Hepatocyte (in vitro differentiated cells): ENCODE data around the gene PSAPL1. TPM values are rescaled to one million over a fixed set of nuclear protein-coding genes. Genes with fewer than 3 reads are reported as not detected.

Experiments used
- DNase-seq: peaks from one replicate; pipeline ENCODE4 v3.0.0-alpha.2; 2016; ENCODE audit warnings: low spot score
- H2AFZ ChIP-seq: fragments of 200-600 bp; sonication (generic); 2 replicates; pipeline ENCODE4 v1.6.0; 2016; ENCODE audit warnings: antibody characterized with exemption, mild to moderate bottlenecking
- H3K27ac ChIP-seq: fragments of 200-600 bp; sonication (generic); 2 replicates; pipeline ENCODE4 v1.5.1; 2016; ENCODE audit warnings: mild to moderate bottlenecking
- H3K27me3 ChIP-seq: fragments of 200-600 bp; sonication (generic); 2 replicates; pipeline ENCODE4 v1.6.1; 2016
- H3K36me3 ChIP-seq: fragments of 200-600 bp; sonication (generic); replicated peaks from 2 replicates; pipeline ENCODE4 v1.5.1; 2016; ENCODE audit warnings: low read depth; ENCODE audit not compliant: insufficient read depth
- H3K4me1 ChIP-seq: fragments of 200-600 bp; sonication (generic); 2 replicates; pipeline ENCODE4 v1.5.1; 2016; ENCODE audit warnings: mild to moderate bottlenecking, moderate library complexity; ENCODE audit not compliant: insufficient read depth
- H3K4me2 ChIP-seq: fragments of 200-600 bp; sonication (generic); 2 replicates; pipeline ENCODE4 v1.6.0; 2016
- H3K4me3 ChIP-seq: fragments of 200-600 bp; sonication (generic); 2 replicates; pipeline ENCODE4 v1.5.1; 2016; ENCODE audit warnings: mild to moderate bottlenecking
- H3K79me2 ChIP-seq: fragments of 200-600 bp; sonication (generic); 2 replicates; pipeline ENCODE4 v1.6.0; 2017; ENCODE audit warnings: mild to moderate bottlenecking
- H3K9me2 ChIP-seq: fragments of 200-600 bp; sonication (generic); replicated peaks from 2 replicates; pipeline ENCODE4 v1.6.0; 2017; ENCODE audit warnings: mild to moderate bottlenecking; ENCODE audit not compliant: insufficient read depth
- H3K9me3 ChIP-seq: fragments of 200-600 bp; sonication (generic); 2 replicates; pipeline ENCODE4 v1.5.1; 2016; ENCODE audit warnings: low read depth, mild to moderate bottlenecking
- H4K20me1 ChIP-seq: fragments of 200-600 bp; sonication (generic); 2 replicates; pipeline ENCODE4 v1.6.0; 2016; ENCODE audit warnings: mild to moderate bottlenecking; ENCODE audit not compliant: insufficient read depth, poor library complexity, severe bottlenecking
- CTCF ChIP-seq: fragments of 200-600 bp; sonication (generic); IDR thresholded peaks from 2 replicates; pipeline ENCODE4 v1.5.1; 2016; ENCODE audit warnings: antibody characterized with exemption, mild to moderate bottlenecking; ENCODE audit not compliant: poor library complexity
- EZH2 ChIP-seq: fragments of 200-600 bp; sonication (generic); IDR thresholded peaks from 2 replicates; pipeline ENCODE4 v1.6.1; 2016; ENCODE audit warnings: antibody characterized with exemption, mild to moderate bottlenecking, borderline replicate concordance
- EZH2phosphoT487 ChIP-seq: fragments of 200-600 bp; sonication (generic); IDR thresholded peaks from one replicate; pipeline ENCODE4 v1.6.1; 2018; ENCODE audit warnings: antibody characterized with exemption, mild to moderate bottlenecking, low read depth, moderate library complexity; ENCODE audit not compliant: unreplicated experiment, severe bottlenecking
- WGBS: methylation state at CpG from one replicate; pipeline ENCODE4 v1.1.6; 2016; ENCODE audit warnings: low lambda C conversion rate; ENCODE audit errors: missing lambda C conversion rate; 5-methylcytosine and 5-hydroxymethylcytosine counted together
- polyA plus RNA-seq: library from polyadenylated mRNA; unstranded; fragments of >200 nt; fragmentation: Nextera tagmentation; extraction: Ambion mirVana; gene quantifications from 2 replicates; pipeline ENCODE4 v1.2.1, GENCODE V29; 2016
- total RNA-seq: library from RNA; depleted of rRNA; stranded (reverse); fragments of >200 nt; gene quantifications from 2 replicates; pipeline ENCODE4 v1.2.3, GENCODE V29; 2014

PSAPL1 gene
- total and polyA plus RNA-seq, 2 experiments from 2014 or later = 4.3 to 4.4 TPM

GRCh38 chr4:7415927-7416686, 18.6 kb downstream of the PSAPL1 start:
- Histone ChIP-seq H3K27me3 (no peaks in the 10 kb centered on the region), H3K9me3 (no peaks in the 10 kb centered on the region), H4K20me1 (no peaks in the 10 kb centered on the region), H3K4me1 (peaks cover 7% of the 10 kb centered on the region), H3K27ac (no peak overlapping the region), H3K79me2 (no peaks in the 10 kb centered on the region), H3K36me3 (no peaks in the 10 kb centered on the region), H2AFZ (no peak overlapping the region), H3K4me2 (no peak overlapping the region), H3K4me3 (no peak overlapping the region), H3K9me2 (no peaks in the 10 kb centered on the region)
- no peak for DNase-seq
- TF ChIP-seq CTCF (no peak), EZH2 (no peak), EZH2phosphoT487 (no peak)
- WGBS = 70% methylated on average over 16 of the region's 16 CpGs

- Histone ChIP-seq H3K4me1 (peaks cover 7% of the 10 kb centered on the region), H3K27ac (no peak overlapping the region), H3K4me3 (no peak overlapping the region), H3K4me2 (no peak overlapping the region), H3K36me3 (no peaks in the 10 kb centered on the region), H3K9me3 (no peaks in the 10 kb centered on the region), H4K20me1 (no peaks in the 10 kb centered on the region), H3K9me2 (no peaks in the 10 kb centered on the region), H2AFZ (no peak overlapping the region), H3K27me3 (no peaks in the 10 kb centered on the region), H3K79me2 (no peaks in the 10 kb centered on the region)
- DNase-seq = no peak
- 39% methylated on average over 12 of the region's 12 CpGs for WGBS
- TF ChIP-seq EZH2phosphoT487 (no peak), EZH2 (no peak), CTCF (no peak)
These were observed 19.8 kb downstream of the PSAPL1 start for GRCh38 chr4:7414736-7415510.

- no peak overlapping the region for H3K4me2 ChIP-seq
- no peaks in the 10 kb centered on the region for H3K36me3 ChIP-seq
- no peaks in the 10 kb centered on the region for H3K9me3 ChIP-seq
- no peak overlapping the region for H3K27ac ChIP-seq
- H2AFZ ChIP-seq = no peak overlapping the region
- no peaks in the 10 kb centered on the region for H3K9me2 ChIP-seq
- WGBS = 76% methylated on average over 9 of the region's 9 CpGs
- no peaks in the 10 kb centered on the region for H3K79me2 ChIP-seq
- H4K20me1 ChIP-seq = no peaks in the 10 kb centered on the region
- no peak for DNase-seq
- H3K27me3 ChIP-seq = no peaks in the 10 kb centered on the region
- TF ChIP-seq CTCF (no peak), EZH2phosphoT487 (no peak), EZH2 (no peak)
- no peak overlapping the region for H3K4me3 ChIP-seq
- H3K4me1 ChIP-seq = peaks cover 7% of the 10 kb centered on the region
These were observed 20.7 kb downstream of the PSAPL1 start for GRCh38 chr4:7414046-7414445.
